Fibroblast of mammary gland (primary cell): ENCODE measurements around the gene CNTFR.

ENCODE experiments used
- DNase-seq: peaks from one replicate; pipeline ENCODE4 v3.0.0-alpha.2; 2010; ENCODE audit warnings: low read depth
- H3K4me3 ChIP-seq: 2 replicates; pipeline ENCODE4 v1.5.1; 2011; ENCODE audit warnings: low read depth, mild to moderate bottlenecking, low read length, moderate library complexity; ENCODE audit not compliant: control insufficient read depth
- TF ChIP-seq, protein P1 (sequence below): conservative IDR thresholded peaks from 2 replicates; pipeline ENCODE4 v1.5.1; 2011; ENCODE audit warnings: low read depth, low read length, inconsistent platforms; ENCODE audit not compliant: control insufficient read depth, insufficient read depth

Gene CNTFR

DNA sequence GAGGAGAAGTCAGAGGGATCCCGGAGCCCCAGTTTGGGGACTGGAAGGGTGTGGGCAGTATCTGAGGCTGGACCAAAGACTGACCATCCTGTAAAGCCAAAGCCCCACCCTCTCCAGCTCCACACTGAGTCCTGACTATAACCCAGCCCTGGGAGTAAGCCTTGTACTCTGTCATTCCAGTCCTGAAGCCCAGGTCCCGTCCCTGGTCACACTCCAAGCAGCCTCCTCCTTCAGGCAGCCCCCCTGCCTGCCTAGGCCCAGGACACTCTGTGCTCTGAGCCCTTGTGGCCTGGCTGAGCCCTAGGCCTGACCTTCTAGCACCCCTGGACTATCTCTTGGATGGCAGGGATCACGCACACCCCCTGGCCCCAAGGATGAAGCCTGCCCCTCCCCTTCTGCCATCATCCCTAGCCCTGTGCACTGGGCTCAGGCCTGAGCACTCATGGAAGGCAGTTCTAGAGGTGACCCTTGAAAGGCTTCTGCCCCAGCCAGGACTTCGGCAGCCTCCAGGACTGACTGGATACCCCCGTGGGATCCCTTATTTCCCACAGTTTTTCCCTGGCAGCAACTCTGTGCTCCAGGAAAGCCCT is 38.7 kb downstream of the CNTFR start:
- no peak for DNase-seq
- TF ChIP-seq, protein P1, sequence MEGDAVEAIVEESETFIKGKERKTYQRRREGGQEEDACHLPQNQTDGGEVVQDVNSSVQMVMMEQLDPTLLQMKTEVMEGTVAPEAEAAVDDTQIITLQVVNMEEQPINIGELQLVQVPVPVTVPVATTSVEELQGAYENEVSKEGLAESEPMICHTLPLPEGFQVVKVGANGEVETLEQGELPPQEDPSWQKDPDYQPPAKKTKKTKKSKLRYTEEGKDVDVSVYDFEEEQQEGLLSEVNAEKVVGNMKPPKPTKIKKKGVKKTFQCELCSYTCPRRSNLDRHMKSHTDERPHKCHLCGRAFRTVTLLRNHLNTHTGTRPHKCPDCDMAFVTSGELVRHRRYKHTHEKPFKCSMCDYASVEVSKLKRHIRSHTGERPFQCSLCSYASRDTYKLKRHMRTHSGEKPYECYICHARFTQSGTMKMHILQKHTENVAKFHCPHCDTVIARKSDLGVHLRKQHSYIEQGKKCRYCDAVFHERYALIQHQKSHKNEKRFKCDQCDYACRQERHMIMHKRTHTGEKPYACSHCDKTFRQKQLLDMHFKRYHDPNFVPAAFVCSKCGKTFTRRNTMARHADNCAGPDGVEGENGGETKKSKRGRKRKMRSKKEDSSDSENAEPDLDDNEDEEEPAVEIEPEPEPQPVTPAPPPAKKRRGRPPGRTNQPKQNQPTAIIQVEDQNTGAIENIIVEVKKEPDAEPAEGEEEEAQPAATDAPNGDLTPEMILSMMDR, result no peak
- no peak overlapping the region for H3K4me3 ChIP-seq

DNA sequence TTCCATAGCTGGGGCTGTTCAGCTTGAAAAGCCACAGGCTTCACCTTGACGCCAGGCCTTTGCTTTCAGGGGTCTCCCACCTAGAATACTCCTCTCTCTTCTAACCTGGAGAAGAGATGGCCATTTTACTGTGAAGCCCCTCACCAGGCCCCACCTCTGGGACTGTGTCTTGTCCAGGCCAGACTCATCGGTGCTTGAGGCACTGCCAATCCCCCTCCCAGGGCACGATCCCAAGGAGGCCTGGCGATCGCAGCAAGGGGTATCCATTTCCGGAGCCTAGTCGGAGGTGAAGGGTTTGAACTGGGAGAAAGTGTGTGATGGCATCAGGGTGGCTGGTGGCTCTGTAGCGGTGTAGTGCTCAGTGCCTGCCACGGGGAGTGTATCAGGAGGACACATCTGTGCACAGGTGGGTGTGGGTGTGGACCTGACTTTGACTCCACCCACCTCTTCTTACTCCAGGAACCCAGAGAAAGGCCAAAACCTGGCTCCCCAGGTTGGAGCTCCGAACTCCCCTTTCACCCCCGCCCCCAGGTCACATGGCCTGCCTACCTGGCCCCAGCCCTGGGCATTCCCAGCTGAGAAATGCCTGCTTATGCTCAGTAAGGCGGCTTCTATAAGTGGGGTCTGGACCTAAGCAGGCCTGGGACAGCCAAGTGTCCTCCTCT is 39.4 kb downstream of the CNTFR start:
- no peak for DNase-seq
- H3K4me3 ChIP-seq, result no peak overlapping the region
- TF ChIP-seq, protein P1, result no peak

DNA sequence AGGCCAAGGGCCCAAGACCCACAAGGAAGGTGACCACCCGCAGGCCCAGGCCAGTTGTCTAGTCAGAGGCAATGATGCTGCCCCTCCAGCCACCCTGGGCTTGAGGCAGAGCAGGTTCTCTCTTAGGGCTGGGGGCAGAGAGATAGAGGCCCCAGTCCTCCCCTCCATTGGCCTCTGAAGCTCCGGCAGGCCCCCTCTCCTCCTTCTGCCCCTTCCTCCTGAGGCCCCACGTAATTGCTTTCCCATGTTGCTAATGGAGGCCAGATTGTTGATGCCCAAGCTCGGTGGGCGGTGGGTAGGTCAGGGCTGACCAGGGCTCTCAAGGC is 40.2 kb downstream of the CNTFR start:
- H3K4me3 ChIP-seq, result no peak overlapping the region
- DNase-seq, result no peak
- TF ChIP-seq, protein P1, result no peak

DNA sequence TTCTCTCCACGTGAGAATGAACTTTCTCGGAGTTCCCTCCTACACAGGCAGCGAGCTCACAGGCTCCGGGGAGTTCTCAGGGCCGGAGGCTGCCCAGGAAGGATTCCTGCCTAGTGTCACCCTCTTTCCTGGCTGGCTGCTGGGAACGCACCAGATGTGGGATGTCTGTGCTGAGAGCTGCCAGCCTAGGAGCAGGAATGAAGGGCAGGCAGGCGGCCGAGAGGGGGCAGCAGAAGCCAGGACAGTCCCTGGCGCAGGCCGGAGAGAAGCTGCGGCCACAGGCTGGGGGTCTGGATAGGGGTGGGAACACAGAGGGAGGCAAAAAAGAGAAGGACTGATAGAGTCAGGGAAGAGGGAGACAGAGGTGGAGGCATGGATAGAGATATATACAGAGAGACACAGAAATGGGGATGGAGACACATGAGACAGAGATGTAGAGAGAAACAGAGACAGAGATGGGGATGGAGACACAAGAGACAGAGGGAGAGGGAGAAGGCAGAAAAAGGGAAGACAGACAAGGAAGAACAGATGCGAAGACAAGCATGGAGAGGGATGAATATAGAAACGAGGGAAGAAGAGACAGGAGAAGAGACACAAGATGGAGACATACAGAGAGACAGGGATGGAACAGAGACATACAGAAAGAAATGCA is 41.4 kb downstream of the CNTFR start:
- DNase-seq, result peak; percentile 47
- no peak overlapping the region for H3K4me3 ChIP-seq
- TF ChIP-seq, protein P1, result peak; percentile 58

DNA sequence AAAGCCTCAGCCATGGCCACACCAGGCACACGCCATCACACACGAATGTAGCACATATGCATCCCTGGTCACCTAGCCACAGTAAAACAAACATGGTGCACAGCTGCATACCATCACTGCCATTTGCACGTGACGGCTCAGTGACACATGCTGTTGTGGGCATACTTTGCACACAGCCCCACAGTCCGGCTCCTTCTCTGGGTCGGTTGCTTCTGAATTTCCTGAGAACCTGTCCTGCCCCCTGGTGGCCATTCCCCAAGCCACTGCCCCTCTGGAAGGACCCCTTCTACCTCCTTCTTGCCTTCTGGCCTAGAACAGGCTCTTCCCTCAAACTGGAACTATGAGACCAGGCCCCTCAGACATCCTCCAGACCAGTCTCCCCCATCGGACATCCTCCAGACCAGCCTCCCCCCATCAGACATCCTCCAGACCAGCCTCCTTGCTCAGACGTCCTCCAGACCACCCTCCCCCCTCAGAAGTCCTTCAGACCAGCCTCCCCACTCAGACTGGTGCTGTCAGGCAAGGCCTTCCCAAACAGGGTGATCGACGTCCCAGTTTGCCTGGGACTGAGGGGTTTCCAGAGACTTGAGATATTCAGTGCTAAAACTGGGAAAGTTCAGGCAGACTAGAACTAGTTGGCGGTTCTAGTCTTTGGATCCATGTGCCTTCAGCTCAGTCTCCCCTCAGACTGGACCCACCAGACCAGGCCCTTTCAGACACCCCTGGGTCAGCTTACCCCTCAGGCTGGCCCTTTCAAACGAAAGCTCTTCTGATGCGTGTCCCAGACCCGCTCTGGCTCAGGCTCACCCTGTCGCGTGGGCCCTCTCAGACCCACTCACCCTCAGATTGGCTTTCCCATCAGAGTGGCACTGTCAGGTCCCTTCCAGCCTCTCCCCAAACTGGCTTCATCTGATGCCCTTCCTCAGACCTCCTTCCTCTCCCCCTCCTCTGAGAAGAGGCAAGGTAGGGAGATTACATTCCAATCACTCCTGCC is 42.4 kb downstream of the CNTFR start:
- no peak overlapping the region for H3K4me3 ChIP-seq
- TF ChIP-seq, protein P1, result peak; percentile 73
- peak; percentile 79 for DNase-seq

DNA sequence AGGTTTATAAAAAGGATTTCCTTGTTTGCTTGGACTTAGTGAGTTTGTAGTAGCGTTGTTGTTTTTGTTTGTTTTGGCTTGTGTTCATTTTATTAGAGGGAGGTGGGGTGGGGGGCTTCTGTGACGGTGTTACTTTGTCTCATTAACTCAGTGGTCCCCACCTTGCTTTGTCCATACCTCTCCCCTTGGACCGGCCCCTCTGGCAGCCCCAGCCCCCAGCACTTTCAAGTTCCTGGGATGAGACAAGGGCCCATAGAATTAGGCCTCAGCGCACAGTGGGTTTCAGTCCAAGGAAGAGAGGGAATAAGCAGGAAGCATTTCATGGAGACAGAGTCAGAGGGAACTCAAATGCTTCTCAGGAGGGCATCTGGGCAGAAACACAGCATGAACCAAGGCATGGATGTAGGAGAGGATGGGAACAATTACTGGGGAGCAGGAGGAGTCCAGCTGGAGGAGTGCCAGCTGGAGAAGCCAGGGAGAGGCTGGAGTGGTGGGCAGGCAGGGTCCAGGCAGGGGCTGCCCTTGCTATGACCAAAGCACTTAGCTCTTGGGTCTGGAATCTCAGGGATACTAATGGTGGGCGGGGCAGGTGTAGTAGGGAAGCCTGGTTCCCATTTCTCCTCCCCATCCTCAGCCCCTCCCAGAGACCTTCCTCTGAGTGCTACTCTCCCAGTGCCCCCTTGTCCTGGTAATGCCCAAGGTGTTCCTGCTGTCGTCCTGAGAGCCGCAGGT is 43.3 kb downstream of the CNTFR start:
- TF ChIP-seq, protein P1, result no peak
- no peak overlapping the region for H3K4me3 ChIP-seq
- DNase-seq, result no peak
